CD4-positive, alpha-beta memory T cell (primary cell): ENCODE measurements around the gene SRMS. TPM values are rescaled to one million over a fixed set of nuclear protein-coding genes. Genes with fewer than 3 reads are reported as not detected.

Experiments
- CTCF ChIA-PET: fragments of 350-600 bp; sonication (Branson Sonifier 250); formaldehyde crosslinking; loops from one replicate; lab custom pipeline; 2021; ENCODE audit warnings: inconsistent platforms; ENCODE audit not compliant: partially characterized antibody; lab: Charles Lee
- POLR2A ChIA-PET: fragments of 350-600 bp; sonication (Branson Sonifier 250); formaldehyde crosslinking; loops from one replicate; lab custom pipeline; 2021; ENCODE audit not compliant: partially characterized antibody; lab: Charles Lee
- DNase-seq, 5 donors: peaks; one replicate each; pipeline versions ENCODE4 v3.0.0 to v3.0.0-alpha.2; 2020 to 2022; ENCODE audit warnings: mixed read lengths in 1 of 5
- H3K27ac ChIP-seq: one replicate; pipeline ENCODE4 v1.7.0; 2013; ENCODE audit warnings: low read depth, low read length
- H3K27me3 ChIP-seq: 2 replicates; pipeline ENCODE4 v1.7.0; 2013; ENCODE audit warnings: mild to moderate bottlenecking, low read length, moderate library complexity; ENCODE audit not compliant: insufficient read depth
- H3K36me3 ChIP-seq: 2 replicates; pipeline ENCODE4 v1.7.0; 2013; ENCODE audit warnings: mild to moderate bottlenecking, low read length, moderate library complexity; ENCODE audit not compliant: insufficient read depth
- H3K4me1 ChIP-seq: 2 replicates; pipeline ENCODE4 v1.7.0; 2013; ENCODE audit warnings: mild to moderate bottlenecking, low read length, moderate library complexity; ENCODE audit not compliant: insufficient read depth
- H3K4me3 ChIP-seq, 2 donors: one replicate each; pipeline ENCODE4 v1.7.0; 2013; ENCODE audit warnings: low read length in 2 of 2, mild to moderate bottlenecking in 1 of 2
- H3K9me3 ChIP-seq, 2 donors: one replicate each; pipeline ENCODE4 v1.7.0; 2013; ENCODE audit warnings: low read length in 2 of 2, control low read depth in 1 of 2; ENCODE audit not compliant: control insufficient read depth in 1 of 2
- H3K27ac Mint-ChIP-seq, 7 donors: one replicate each; pipeline ENCODE4 v1.8.0; 2020 to 2021; ENCODE audit warnings: mixed read lengths in 7 of 7, mild to moderate bottlenecking in 6 of 7, inconsistent platforms in 3 of 7, moderate library complexity in 3 of 7
- H3K27me3 Mint-ChIP-seq, 2 donors: one replicate each; pipeline ENCODE4 v1.8.0; 2020 to 2021; ENCODE audit warnings: mixed read lengths in 2 of 2
- H3K36me3 Mint-ChIP-seq, 2 donors: one replicate each; pipeline ENCODE4 v1.8.0; 2020 to 2021; ENCODE audit warnings: mixed read lengths in 2 of 2, inconsistent platforms in 1 of 2, mild to moderate bottlenecking in 1 of 2
- H3K4me1 Mint-ChIP-seq, 4 donors: one replicate each; pipeline ENCODE4 v1.8.0; 2020 to 2021; ENCODE audit warnings: mixed read lengths in 4 of 4, mild to moderate bottlenecking in 1 of 4
- H3K4me3 Mint-ChIP-seq, 8 donors: one replicate each; pipeline ENCODE4 v1.8.0; 2020 to 2021; ENCODE audit warnings: mixed read lengths in 8 of 8, mild to moderate bottlenecking in 7 of 8, moderate library complexity in 6 of 8, inconsistent platforms in 3 of 8
- H3K9me3 Mint-ChIP-seq, 8 donors: one replicate each; pipeline ENCODE4 v1.8.0; 2020 to 2021; ENCODE audit warnings: mixed read lengths in 8 of 8, mild to moderate bottlenecking in 5 of 8, inconsistent platforms in 3 of 8, moderate library complexity in 1 of 8
- intact Hi-C: fragments of 100-400 bp; cut with micrococcal nuclease; formaldehyde crosslinking; loops from one replicate; pipeline ENCODE4 v1.15.1; 2023
- polyA plus RNA-seq, 2 donors: library from polyadenylated mRNA; unstranded; fragments of 300-500 nt; fragmentation: Illumina TruSeq; gene quantifications; one replicate each; pipeline ENCODE4 v1.2.3, GENCODE V29; 2021
- total RNA-seq, 2 experiments: library from RNA; stranded (reverse); gene quantifications; one replicate each; pipeline ENCODE4 v1.2.3, GENCODE V29; 2021

The SRMS gene, protein sequence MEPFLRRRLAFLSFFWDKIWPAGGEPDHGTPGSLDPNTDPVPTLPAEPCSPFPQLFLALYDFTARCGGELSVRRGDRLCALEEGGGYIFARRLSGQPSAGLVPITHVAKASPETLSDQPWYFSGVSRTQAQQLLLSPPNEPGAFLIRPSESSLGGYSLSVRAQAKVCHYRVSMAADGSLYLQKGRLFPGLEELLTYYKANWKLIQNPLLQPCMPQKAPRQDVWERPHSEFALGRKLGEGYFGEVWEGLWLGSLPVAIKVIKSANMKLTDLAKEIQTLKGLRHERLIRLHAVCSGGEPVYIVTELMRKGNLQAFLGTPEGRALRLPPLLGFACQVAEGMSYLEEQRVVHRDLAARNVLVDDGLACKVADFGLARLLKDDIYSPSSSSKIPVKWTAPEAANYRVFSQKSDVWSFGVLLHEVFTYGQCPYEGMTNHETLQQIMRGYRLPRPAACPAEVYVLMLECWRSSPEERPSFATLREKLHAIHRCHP
- not detected for total RNA-seq
- polyA plus RNA-seq, result not detected

DNA sequence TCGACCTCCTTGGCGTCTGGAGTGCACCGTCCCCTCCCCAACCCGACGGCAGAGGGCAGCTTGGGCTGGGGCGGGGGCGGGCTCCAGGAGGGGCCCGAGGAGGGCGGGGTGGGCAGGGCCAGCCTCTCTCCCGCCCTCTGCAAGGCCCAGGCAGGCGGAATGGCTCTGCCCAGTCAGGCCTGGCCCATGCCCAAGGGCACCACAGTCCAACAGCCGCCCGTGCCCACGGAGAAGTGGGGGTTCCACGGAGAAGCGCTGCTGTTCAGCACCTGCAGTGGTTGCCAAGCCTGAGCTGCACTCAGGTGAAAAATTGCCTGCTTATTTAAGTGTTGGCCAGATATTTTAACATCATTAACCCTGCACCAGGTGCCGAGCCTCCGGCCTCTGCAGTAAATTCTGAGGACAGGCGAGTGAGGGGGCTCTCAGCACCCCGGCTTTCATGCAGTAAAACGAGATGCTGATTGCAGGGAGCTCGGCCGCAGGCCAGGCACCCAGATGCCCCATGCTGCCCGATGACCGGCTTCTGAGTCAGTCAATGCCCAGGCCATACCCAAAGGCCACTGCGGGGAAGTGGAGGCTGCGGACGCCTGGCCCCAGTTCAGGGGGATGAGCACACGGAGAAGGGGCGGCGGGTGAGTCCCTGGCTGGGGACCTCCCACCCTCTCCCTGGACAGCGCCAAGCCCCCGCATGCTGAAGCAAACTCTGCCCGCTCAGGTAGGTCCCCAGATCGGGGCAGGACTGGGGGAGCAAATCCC, at the start of gene SRMS:
SRMS (minus strand) TSS at position 25 of the 756 bp plus-strand sequence. CDS start 286 bp downstream, outside the sequence.
- H3K27ac ChIP-seq, result no peak within 1 kb of the TSS
- Mint-ChIP-seq H3K4me3 (no peak within 1 kb of the TSS), H3K9me3 (no peaks in the 10 kb centered on the region), H3K4me1 (peaks cover 8 to 23% (median 14%) of the 10 kb centered on the region in 4 donors), H3K36me3 (no peaks in the 10 kb centered on the region), H3K27me3 (peaks cover 2 to 8% of the 10 kb centered on the region in 2 donors), H3K27ac (peak within 1 kb of the TSS in 1 of 7 donors; percentile 23)
- no peaks in the 10 kb centered on the region for H3K9me3 ChIP-seq
- peaks cover 12% of the 10 kb centered on the region for H3K4me1 ChIP-seq
- H3K36me3 ChIP-seq, result no peaks in the 10 kb centered on the region
- CTCF ChIA-PET, result no interaction called here
- intact Hi-C loops, result no loop called here
- H3K4me3 ChIP-seq, result no peak within 1 kb of the TSS
- POLR2A ChIA-PET, result no interaction called here
- no peak for DNase-seq
- no peaks in the 10 kb centered on the region for H3K27me3 ChIP-seq

GRCh38 chr20:63596423-63596822, 48.9 kb upstream of the SRMS start:
- H3K27ac ChIP-seq, result no peak overlapping the region
- POLR2A ChIA-PET, result no interaction called here

DNA sequence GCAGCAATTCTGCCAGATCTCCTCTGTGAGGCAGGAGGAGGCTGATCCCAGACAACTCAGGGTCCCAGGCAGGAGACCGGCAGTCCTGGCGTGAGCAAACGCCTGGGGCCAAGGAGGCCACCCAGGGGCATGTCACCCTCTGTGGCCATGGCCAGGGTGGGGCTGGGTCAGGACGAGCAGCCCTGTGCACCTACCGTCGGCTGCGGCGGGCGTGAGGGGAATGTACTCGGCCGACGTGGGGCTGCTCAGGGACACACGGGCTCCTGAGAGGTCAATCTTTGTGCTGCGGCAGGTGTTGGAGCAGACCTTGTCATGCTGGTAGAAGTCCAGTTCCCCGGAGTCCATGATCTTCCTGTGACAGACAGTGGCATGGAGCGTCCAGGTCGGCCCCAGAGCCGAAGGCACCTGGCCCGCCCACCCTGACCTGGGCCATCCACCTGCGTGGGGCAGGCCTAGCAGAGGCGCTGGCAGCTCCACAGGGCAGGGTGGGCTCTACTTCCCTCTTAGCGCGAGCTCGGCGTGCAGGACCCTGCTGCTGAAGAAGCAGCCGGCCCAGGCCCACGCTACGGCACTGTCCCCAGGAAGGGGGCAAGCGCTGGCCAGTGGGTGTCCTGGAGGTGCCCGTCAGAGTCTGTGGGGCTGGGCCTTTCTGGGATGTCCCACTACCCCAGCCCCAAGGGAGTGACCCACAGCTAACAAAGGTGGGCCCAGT, 48.0 kb upstream of the SRMS start:
- no peaks in the 10 kb centered on the region for H3K27me3 Mint-ChIP-seq
- intact Hi-C loops, result no loop called here
- H3K9me3 ChIP-seq, result no peaks in the 10 kb centered on the region
- CTCF ChIA-PET, result no interaction called here
- H3K36me3 ChIP-seq, result peaks cover 40% of the 10 kb centered on the region
- no peak overlapping the region for H3K4me3 ChIP-seq
- POLR2A ChIA-PET, result no interaction called here
- H3K9me3 Mint-ChIP-seq, result peaks cover 0 to 3% (median 0%) of the 10 kb centered on the region in 8 donors
- H3K4me3 Mint-ChIP-seq, result no peak overlapping the region
- H3K36me3 Mint-ChIP-seq, result peaks cover 39 to 43% of the 10 kb centered on the region in 2 donors
- H3K4me1 ChIP-seq, result no peaks in the 10 kb centered on the region
- no peaks in the 10 kb centered on the region for H3K27me3 ChIP-seq
- no peak for DNase-seq
- no peak overlapping the region for H3K27ac ChIP-seq
- H3K4me1 Mint-ChIP-seq, result peaks cover 0 to 5% (median 2%) of the 10 kb centered on the region in 4 donors
- peak overlapping the region in 1 of 7 donors; percentile 57 for H3K27ac Mint-ChIP-seq

More at GRCh38 chr20:63596423-63596822, 48.9 kb upstream of the SRMS start:
- peaks cover 0 to 3% (median 0%) of the 10 kb centered on the region in 8 donors for H3K9me3 Mint-ChIP-seq
- H3K4me1 Mint-ChIP-seq, result peaks cover 0 to 5% (median 2%) of the 10 kb centered on the region in 4 donors
- Histone ChIP-seq H3K36me3 (peaks cover 46% of the 10 kb centered on the region), H3K9me3 (no peaks in the 10 kb centered on the region), H3K27me3 (no peaks in the 10 kb centered on the region), H3K4me3 (no peak overlapping the region), H3K4me1 (no peaks in the 10 kb centered on the region)
- no peak for DNase-seq
- intact Hi-C loops, result no loop called here
- peaks cover 36 to 40% of the 10 kb centered on the region in 2 donors for H3K36me3 Mint-ChIP-seq
- H3K27me3 Mint-ChIP-seq, result no peaks in the 10 kb centered on the region
- no peak overlapping the region for H3K4me3 Mint-ChIP-seq
- CTCF ChIA-PET, result no interaction called here
- no peak overlapping the region for H3K27ac Mint-ChIP-seq

DNA sequence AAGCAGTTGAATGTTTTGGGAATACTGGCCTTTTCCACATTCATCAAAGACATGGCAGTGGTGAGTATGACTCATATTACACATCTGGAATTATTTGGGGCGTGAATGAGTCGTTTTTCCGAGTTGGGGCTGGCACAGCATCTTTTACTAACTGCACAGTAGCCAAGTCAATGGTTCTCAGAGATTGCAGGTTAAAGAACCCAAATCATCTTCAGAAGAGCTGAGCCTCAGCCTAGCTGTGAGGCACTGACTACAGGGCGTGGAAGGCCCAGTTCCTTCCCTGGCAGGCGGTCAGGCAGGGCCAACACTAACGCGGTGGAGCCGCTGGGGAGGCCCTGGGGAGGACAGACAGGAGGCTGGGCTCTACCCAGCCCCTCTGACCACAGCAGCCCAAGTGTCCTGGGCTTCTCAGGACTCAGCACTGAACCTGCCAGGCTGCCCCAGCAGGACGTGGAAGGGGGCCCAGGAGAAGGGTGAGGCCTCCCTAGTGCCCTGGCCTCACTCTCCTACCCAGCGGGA, 46.6 kb upstream of the SRMS start:
- intact Hi-C loops, result no loop called here
- ChIA-PET CTCF (no interaction called here), POLR2A (no interaction called here)
- peaks cover 40% of the 10 kb centered on the region for H3K36me3 ChIP-seq
- peaks cover 36 to 44% of the 10 kb centered on the region in 2 donors for H3K36me3 Mint-ChIP-seq
- no peak overlapping the region for H3K27ac Mint-ChIP-seq
- no peak overlapping the region for H3K4me3 ChIP-seq
- no peaks in the 10 kb centered on the region for H3K4me1 ChIP-seq
- no peaks in the 10 kb centered on the region for H3K9me3 ChIP-seq
- DNase-seq, result no peak
- no peak overlapping the region for H3K27ac ChIP-seq
- H3K9me3 Mint-ChIP-seq, result peaks cover 0 to 2% (median 0%) of the 10 kb centered on the region in 8 donors
- H3K4me3 Mint-ChIP-seq, result no peak overlapping the region
- peaks cover 0 to 2% (median 0%) of the 10 kb centered on the region in 4 donors for H3K4me1 Mint-ChIP-seq
- no peaks in the 10 kb centered on the region for H3K27me3 Mint-ChIP-seq
- no peaks in the 10 kb centered on the region for H3K27me3 ChIP-seq

DNA sequence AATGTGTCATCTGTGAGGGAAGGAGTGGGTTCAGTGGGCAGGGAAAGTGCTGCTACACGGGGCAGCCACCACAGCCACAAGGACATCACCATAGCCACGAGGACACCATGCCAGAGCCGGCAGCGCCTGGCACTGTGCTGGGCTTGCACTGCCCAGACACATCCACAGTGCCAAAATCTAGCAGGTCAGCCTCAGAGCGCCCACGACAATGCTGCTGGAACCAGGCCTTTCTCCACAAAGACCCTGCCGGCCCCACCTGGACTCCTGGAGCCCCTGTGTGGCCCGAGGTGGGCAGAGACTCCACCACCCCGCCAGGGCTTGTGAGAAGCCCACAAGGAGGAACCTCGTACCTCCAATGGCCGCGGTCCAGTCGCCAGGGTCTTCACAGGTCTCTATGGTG, 45.1 kb upstream of the SRMS start:
- H3K9me3 Mint-ChIP-seq, result peaks cover 0 to 2% (median 0%) of the 10 kb centered on the region in 8 donors
- intact Hi-C loops, result no loop called here
- peaks cover 28 to 42% of the 10 kb centered on the region in 2 donors for H3K36me3 Mint-ChIP-seq
- Histone ChIP-seq H3K27ac (no peak overlapping the region), H3K4me3 (no peak overlapping the region), H3K27me3 (no peaks in the 10 kb centered on the region), H3K36me3 (peaks cover 36% of the 10 kb centered on the region), H3K4me1 (peaks cover 8% of the 10 kb centered on the region), H3K9me3 (no peaks in the 10 kb centered on the region)
- no peak overlapping the region for H3K27ac Mint-ChIP-seq
- no peak for DNase-seq
- no peak overlapping the region for H3K4me3 Mint-ChIP-seq
- CTCF ChIA-PET, result no interaction called here
- H3K4me1 Mint-ChIP-seq, result peaks cover 0 to 6% (median 2%) of the 10 kb centered on the region in 4 donors
- POLR2A ChIA-PET, result no interaction called here
- no peaks in the 10 kb centered on the region for H3K27me3 Mint-ChIP-seq

- peaks cover 0 to 10% (median 2%) of the 10 kb centered on the region in 4 donors for H3K4me1 Mint-ChIP-seq
- no peak overlapping the region for H3K27ac Mint-ChIP-seq
- no peaks in the 10 kb centered on the region for H3K27me3 ChIP-seq
- H3K27ac ChIP-seq, result no peak overlapping the region
- no peaks in the 10 kb centered on the region for H3K9me3 ChIP-seq
- peaks cover 30 to 42% of the 10 kb centered on the region in 2 donors for H3K36me3 Mint-ChIP-seq
- no peaks in the 10 kb centered on the region for H3K27me3 Mint-ChIP-seq
- ChIA-PET CTCF (no interaction called here), POLR2A (interaction anchor here (0.7 kb wide), 1 partner anchor 136 kb away, joined by 4 read pairs; no protein-coding TSS in a partner anchor)
- intact Hi-C loops, result no loop called here
- peaks cover 34% of the 10 kb centered on the region for H3K36me3 ChIP-seq
- H3K4me1 ChIP-seq, result peaks cover 9% of the 10 kb centered on the region
- DNase-seq, result no peak
- H3K4me3 Mint-ChIP-seq, result no peak overlapping the region
- peaks cover 0 to 2% (median 0%) of the 10 kb centered on the region in 8 donors for H3K9me3 Mint-ChIP-seq
- no peak overlapping the region for H3K4me3 ChIP-seq
These were observed 44.3 kb upstream of the SRMS start for GRCh38 chr20:63591786-63592355.
